WTC11 (cell line): ENCODE results near the gene CLEC4M. TPM values are rescaled to one million over a fixed set of nuclear protein-coding genes. Genes with fewer than 3 reads are reported as not detected.

Experiments
- ATAC-seq: fragments of 200-7000 bp; cut with Tn5 transposase; 2 replicates; pipeline ENCODE4 v1.10.0; 2021; ENCODE audit warnings: mild to moderate bottlenecking, moderate library complexity
- CTCF ChIA-PET: fragments of 300-600 bp; sonication (Branson Sonifier 250); formaldehyde crosslinking; loops from one replicate; lab custom pipeline; 2021; ENCODE audit warnings: antibody characterized with exemption; lab: Charles Lee
- POLR2A ChIA-PET: fragments of 350-600 bp; sonication (Branson Sonifier 250); formaldehyde crosslinking; loops from one replicate; lab custom pipeline; 2021; ENCODE audit warnings: antibody characterized with exemption; lab: Charles Lee
- DNase-seq: peaks from one replicate; pipeline ENCODE4 v3.0.0; 2021; ENCODE audit warnings: low spot score
- H3K27ac Mint-ChIP-seq: 2 replicates; pipeline ENCODE4 v1.8.0; 2021; ENCODE audit warnings: mixed read lengths
- H3K27me3 Mint-ChIP-seq: 2 replicates; pipeline ENCODE4 v1.8.0; 2021; ENCODE audit warnings: low read depth, mild to moderate bottlenecking, moderate library complexity, mixed read lengths
- H3K36me3 Mint-ChIP-seq: 2 replicates; pipeline ENCODE4 v1.8.0; 2021; ENCODE audit warnings: mixed read lengths
- H3K4me1 Mint-ChIP-seq: 2 replicates; pipeline ENCODE4 v1.8.0; 2022; ENCODE audit warnings: mixed read lengths
- H3K4me3 Mint-ChIP-seq: 2 replicates; pipeline ENCODE4 v1.8.0; 2021; ENCODE audit warnings: mild to moderate bottlenecking, moderate library complexity, mixed read lengths
- H3K9me3 Mint-ChIP-seq: 2 replicates; pipeline ENCODE4 v1.8.0; 2021; ENCODE audit warnings: mixed read lengths
- ATF2 ChIP-seq: sonication (generic); formaldehyde crosslinking; IDR thresholded peaks from 2 replicates; pipeline ENCODE4 v1.8.1; 2022; ENCODE audit warnings: low read depth, missing genetic modification reagents, borderline replicate concordance
- EMX1 ChIP-seq: fragments of 250-450 bp; sonication (Bioruptor Pico); IDR thresholded peaks from 2 replicates; pipeline ENCODE4 v1.8.0; 2021; ENCODE audit warnings: mild to moderate bottlenecking
- ESRRA ChIP-seq: sonication (generic); formaldehyde crosslinking; IDR thresholded peaks from 2 replicates; pipeline ENCODE4 v1.8.1; 2022; ENCODE audit warnings: mild to moderate bottlenecking, missing genetic modification reagents, borderline replicate concordance
- GRHL2 ChIP-seq: fragments of 250-450 bp; sonication (Bioruptor Pico); IDR thresholded peaks from 2 replicates; pipeline ENCODE4 v1.8.0; 2022; ENCODE audit warnings: mild to moderate bottlenecking, moderate library complexity; ENCODE audit not compliant: insufficient replicate concordance, severe bottlenecking
- GTF2I ChIP-seq: fragments of 250-450 bp; sonication (Bioruptor Pico); conservative IDR thresholded peaks from 2 replicates; pipeline ENCODE4 v1.4.0; 2021; ENCODE audit warnings: mild to moderate bottlenecking
- HMGXB4 ChIP-seq: sonication (generic); formaldehyde crosslinking; IDR thresholded peaks from 2 replicates; pipeline ENCODE4 v1.8.1; 2023; ENCODE audit warnings: mild to moderate bottlenecking, moderate library complexity, missing genetic modification reagents
- JUN ChIP-seq: sonication (generic); formaldehyde crosslinking; IDR thresholded peaks from 2 replicates; pipeline ENCODE4 v1.8.0; 2023; ENCODE audit warnings: mild to moderate bottlenecking, missing genetic modification reagents
- MXD4 ChIP-seq: fragments of 250-450 bp; sonication (Bioruptor Pico); IDR thresholded peaks from 2 replicates; pipeline ENCODE4 v1.8.0; 2021; ENCODE audit warnings: mild to moderate bottlenecking, moderate library complexity, borderline replicate concordance
- NFE2L1 ChIP-seq: sonication (generic); formaldehyde crosslinking; IDR thresholded peaks from 2 replicates; pipeline ENCODE4 v1.8.1; 2023; ENCODE audit warnings: missing genetic modification reagents
- NFYB ChIP-seq: sonication (generic); formaldehyde crosslinking; conservative IDR thresholded peaks from 2 replicates; pipeline ENCODE4 v1.8.0; 2022; ENCODE audit warnings: low read depth, missing genetic modification reagents
- PRDM15 ChIP-seq: sonication (generic); formaldehyde crosslinking; IDR thresholded peaks from 2 replicates; pipeline ENCODE4 v1.8.0; 2022; ENCODE audit warnings: missing genetic modification reagents
- PRRX2 ChIP-seq: fragments of 250-450 bp; sonication (Bioruptor Pico); IDR thresholded peaks from 2 replicates; pipeline ENCODE4 v1.8.0; 2021; ENCODE audit warnings: mild to moderate bottlenecking
- TEAD4 ChIP-seq: sonication (generic); formaldehyde crosslinking; IDR thresholded peaks from 2 replicates; pipeline ENCODE4 v1.8.0; 2022; ENCODE audit warnings: mild to moderate bottlenecking, missing genetic modification reagents
- ZBTB21 ChIP-seq: sonication (generic); formaldehyde crosslinking; IDR thresholded peaks from 2 replicates; pipeline ENCODE4 v1.8.1; 2023; ENCODE audit warnings: mild to moderate bottlenecking, missing genetic modification reagents, borderline replicate concordance
- ZNF138 ChIP-seq: sonication (generic); formaldehyde crosslinking; conservative IDR thresholded peaks from 2 replicates; pipeline ENCODE4 v1.8.1; 2022; ENCODE audit warnings: mild to moderate bottlenecking, moderate library complexity, missing genetic modification reagents
- ZNF219 ChIP-seq: sonication (generic); formaldehyde crosslinking; IDR thresholded peaks from 2 replicates; pipeline ENCODE4 v1.8.0; 2023; ENCODE audit warnings: missing genetic modification reagents, mild to moderate bottlenecking, borderline replicate concordance
- ZNF317 ChIP-seq: sonication (generic); formaldehyde crosslinking; IDR thresholded peaks from 2 replicates; pipeline ENCODE4 v1.8.1; 2023; ENCODE audit warnings: low read depth, mild to moderate bottlenecking, moderate library complexity, missing genetic modification reagents, borderline replicate concordance
- total RNA-seq: library from RNA; stranded (reverse); gene quantifications from 3 replicates; pipeline ENCODE4 v1.2.3, GENCODE V29; 2021
- TF ChIP-seq, protein P1 (sequence below): sonication (generic); formaldehyde crosslinking; IDR thresholded peaks from 2 replicates; pipeline ENCODE4 v1.8.0; 2022; ENCODE audit warnings: mild to moderate bottlenecking, missing genetic modification reagents
- TF ChIP-seq, protein P2 (sequence below): sonication (generic); formaldehyde crosslinking; IDR thresholded peaks from 2 replicates; pipeline ENCODE4 v1.8.1; 2022; ENCODE audit warnings: missing genetic modification reagents, borderline replicate concordance
- TF ChIP-seq, protein P3 (sequence below): sonication (generic); formaldehyde crosslinking; IDR thresholded peaks from 2 replicates; pipeline ENCODE4 v1.8.1; 2022; ENCODE audit warnings: mild to moderate bottlenecking, moderate library complexity, missing genetic modification reagents
- TF ChIP-seq, protein P4 (sequence below): sonication (generic); formaldehyde crosslinking; IDR thresholded peaks from 2 replicates; pipeline ENCODE4 v1.8.1; 2023; ENCODE audit warnings: mild to moderate bottlenecking, missing genetic modification reagents
- TF ChIP-seq, protein P5 (sequence below): fragments of 250-450 bp; sonication (Bioruptor Pico); IDR thresholded peaks from 2 replicates; pipeline ENCODE4 v1.8.0; 2021; ENCODE audit warnings: mild to moderate bottlenecking

CLEC4M gene
- total RNA-seq, 1 experiment from 2014 or later: not detected

DNA sequence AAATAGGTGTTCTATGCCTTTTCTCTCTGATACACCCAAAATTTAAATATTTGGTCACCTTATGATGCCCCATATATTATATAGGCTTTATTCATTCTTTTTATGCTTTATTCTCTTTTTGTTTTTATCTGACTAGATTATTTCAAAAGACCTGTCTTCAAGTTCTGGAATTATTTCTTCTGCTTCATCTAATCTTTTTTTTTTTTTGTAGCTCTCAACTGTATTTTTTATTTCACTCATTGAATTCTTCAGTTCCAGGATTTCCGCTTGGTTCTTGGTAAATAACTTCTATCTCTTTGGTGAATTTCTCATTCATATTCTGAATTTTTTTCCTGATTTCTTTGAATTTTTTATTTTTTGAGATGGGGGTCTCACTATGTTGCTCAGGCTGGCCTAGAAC, 3.9 kb upstream of the CLEC4M start:
- H3K4me3 Mint-ChIP-seq: no peak overlapping the region
- no peak for ATAC-seq
- DNase-seq: no peak
- peaks cover 38% of the 10 kb centered on the region for H3K27me3 Mint-ChIP-seq
- CTCF ChIA-PET: no interaction called here
- POLR2A ChIA-PET: no interaction called here
- peaks cover 11% of the 10 kb centered on the region for H3K4me1 Mint-ChIP-seq
- H3K36me3 Mint-ChIP-seq: peaks cover 37% of the 10 kb centered on the region
- peaks cover 82% of the 10 kb centered on the region for H3K9me3 Mint-ChIP-seq
- TF ChIP-seq HMGXB4 (CRISPR knock-in tag) (no peak), GTF2I (no peak), TEAD4 (no peak), NFE2L1 (CRISPR knock-in tag) (no peak), GRHL2 (no peak), EMX1 (CRISPR knock-in tag) (no peak), ZBTB21 (CRISPR knock-in tag) (no peak), ESRRA (CRISPR knock-in tag) (no peak), ZNF219 (CRISPR knock-in tag) (no peak), ATF2 (CRISPR knock-in tag) (no peak)
- TF ChIP-seq, protein P1, sequence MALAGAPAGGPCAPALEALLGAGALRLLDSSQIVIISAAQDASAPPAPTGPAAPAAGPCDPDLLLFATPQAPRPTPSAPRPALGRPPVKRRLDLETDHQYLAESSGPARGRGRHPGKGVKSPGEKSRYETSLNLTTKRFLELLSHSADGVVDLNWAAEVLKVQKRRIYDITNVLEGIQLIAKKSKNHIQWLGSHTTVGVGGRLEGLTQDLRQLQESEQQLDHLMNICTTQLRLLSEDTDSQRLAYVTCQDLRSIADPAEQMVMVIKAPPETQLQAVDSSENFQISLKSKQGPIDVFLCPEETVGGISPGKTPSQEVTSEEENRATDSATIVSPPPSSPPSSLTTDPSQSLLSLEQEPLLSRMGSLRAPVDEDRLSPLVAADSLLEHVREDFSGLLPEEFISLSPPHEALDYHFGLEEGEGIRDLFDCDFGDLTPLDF: no peak
- TF ChIP-seq, protein P2, sequence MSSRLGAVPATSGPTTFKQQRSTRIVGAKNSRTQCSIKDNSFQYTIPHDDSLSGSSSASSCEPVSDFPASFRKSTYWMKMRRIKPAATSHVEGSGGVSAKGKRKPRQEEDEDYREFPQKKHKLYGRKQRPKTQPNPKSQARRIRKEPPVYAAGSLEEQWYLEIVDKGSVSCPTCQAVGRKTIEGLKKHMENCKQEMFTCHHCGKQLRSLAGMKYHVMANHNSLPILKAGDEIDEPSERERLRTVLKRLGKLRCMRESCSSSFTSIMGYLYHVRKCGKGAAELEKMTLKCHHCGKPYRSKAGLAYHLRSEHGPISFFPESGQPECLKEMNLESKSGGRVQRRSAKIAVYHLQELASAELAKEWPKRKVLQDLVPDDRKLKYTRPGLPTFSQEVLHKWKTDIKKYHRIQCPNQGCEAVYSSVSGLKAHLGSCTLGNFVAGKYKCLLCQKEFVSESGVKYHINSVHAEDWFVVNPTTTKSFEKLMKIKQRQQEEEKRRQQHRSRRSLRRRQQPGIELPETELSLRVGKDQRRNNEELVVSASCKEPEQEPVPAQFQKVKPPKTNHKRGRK (CRISPR knock-in tag): no peak
- no peak overlapping the region for H3K27ac Mint-ChIP-seq

DNA sequence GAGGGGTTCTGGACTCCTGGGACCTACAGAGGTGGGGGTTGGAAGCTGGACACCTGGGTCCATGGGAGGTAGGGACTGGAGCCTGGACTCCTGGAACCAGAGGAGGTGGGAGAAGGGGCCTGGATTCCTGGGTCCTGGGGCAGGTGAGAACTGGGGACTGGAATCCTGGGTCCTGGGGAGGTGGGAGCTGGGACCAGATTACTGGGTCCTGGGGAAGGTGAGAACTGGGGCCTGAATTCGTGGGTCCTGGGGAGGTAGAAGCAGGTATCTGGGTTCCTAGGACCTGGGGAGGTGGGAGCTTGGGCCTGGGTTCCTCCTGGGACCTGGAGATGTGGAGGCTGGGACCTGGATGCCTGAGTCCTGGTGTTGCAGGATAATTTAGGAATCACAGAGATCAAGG, 653 bp downstream of the CLEC4M start:
- Mint-ChIP-seq H3K36me3 (peaks cover 16% of the 10 kb centered on the region), H3K27me3 (peaks cover 28% of the 10 kb centered on the region), H3K4me1 (peaks cover 12% of the 10 kb centered on the region), H3K9me3 (peaks cover 38% of the 10 kb centered on the region), H3K4me3 (no peak overlapping the region), H3K27ac (no peak overlapping the region)
- DNase-seq (no peak), ATAC-seq (no peak)
- ChIA-PET POLR2A (no interaction called here), CTCF (interaction anchor here (0.7 to 1.2 kb wide), 3 partner anchors 36 to 94 kb away, joined by 3 to 4 read pairs (median 3); partner anchors contain the start of gene TRAPPC5)
- TF ChIP-seq MXD4 (no peak), JUN (no peak), NFE2L1 (CRISPR knock-in tag) (no peak), ZNF138 (CRISPR knock-in tag) (no peak), EMX1 (CRISPR knock-in tag) (no peak), GTF2I (no peak), PRDM15 (CRISPR knock-in tag) (no peak), ZNF317 (no peak), NFYB (CRISPR knock-in tag) (no peak), PRRX2 (CRISPR knock-in tag) (no peak)
- TF ChIP-seq, protein P3, sequence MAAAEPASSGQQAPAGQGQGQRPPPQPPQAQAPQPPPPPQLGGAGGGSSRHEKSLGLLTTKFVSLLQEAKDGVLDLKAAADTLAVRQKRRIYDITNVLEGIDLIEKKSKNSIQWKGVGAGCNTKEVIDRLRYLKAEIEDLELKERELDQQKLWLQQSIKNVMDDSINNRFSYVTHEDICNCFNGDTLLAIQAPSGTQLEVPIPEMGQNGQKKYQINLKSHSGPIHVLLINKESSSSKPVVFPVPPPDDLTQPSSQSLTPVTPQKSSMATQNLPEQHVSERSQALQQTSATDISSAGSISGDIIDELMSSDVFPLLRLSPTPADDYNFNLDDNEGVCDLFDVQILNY (CRISPR knock-in tag): no peak
- TF ChIP-seq, protein P4, sequence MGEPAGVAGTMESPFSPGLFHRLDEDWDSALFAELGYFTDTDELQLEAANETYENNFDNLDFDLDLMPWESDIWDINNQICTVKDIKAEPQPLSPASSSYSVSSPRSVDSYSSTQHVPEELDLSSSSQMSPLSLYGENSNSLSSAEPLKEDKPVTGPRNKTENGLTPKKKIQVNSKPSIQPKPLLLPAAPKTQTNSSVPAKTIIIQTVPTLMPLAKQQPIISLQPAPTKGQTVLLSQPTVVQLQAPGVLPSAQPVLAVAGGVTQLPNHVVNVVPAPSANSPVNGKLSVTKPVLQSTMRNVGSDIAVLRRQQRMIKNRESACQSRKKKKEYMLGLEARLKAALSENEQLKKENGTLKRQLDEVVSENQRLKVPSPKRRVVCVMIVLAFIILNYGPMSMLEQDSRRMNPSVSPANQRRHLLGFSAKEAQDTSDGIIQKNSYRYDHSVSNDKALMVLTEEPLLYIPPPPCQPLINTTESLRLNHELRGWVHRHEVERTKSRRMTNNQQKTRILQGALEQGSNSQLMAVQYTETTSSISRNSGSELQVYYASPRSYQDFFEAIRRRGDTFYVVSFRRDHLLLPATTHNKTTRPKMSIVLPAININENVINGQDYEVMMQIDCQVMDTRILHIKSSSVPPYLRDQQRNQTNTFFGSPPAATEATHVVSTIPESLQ: no peak
- TF ChIP-seq, protein P5, sequence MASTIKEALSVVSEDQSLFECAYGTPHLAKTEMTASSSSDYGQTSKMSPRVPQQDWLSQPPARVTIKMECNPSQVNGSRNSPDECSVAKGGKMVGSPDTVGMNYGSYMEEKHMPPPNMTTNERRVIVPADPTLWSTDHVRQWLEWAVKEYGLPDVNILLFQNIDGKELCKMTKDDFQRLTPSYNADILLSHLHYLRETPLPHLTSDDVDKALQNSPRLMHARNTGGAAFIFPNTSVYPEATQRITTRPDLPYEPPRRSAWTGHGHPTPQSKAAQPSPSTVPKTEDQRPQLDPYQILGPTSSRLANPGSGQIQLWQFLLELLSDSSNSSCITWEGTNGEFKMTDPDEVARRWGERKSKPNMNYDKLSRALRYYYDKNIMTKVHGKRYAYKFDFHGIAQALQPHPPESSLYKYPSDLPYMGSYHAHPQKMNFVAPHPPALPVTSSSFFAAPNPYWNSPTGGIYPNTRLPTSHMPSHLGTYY (CRISPR knock-in tag): no peak
